Testis (tissue), 2 donors: Measurements from ENCODE around the gene HAPLN2.

Experiments used
- POLR2A ChIP-seq: fragments of 450-650 bp; IDR thresholded peaks from one replicate; pipeline ENCODE4 v1.6.1; 2017; ENCODE audit warnings: antibody characterized with exemption, mild to moderate bottlenecking, moderate library complexity
- TF ChIP-seq, protein P1 (sequence below), 3 experiments: fragments of 450-650 bp in 2 of 3; fragments of 200-600 bp in 1 of 3; sonication (generic) in 1 of 3; IDR thresholded peaks; one replicate each; pipeline ENCODE4 v1.5.1; 2016 to 2019; ENCODE audit warnings: antibody characterized with exemption in 3 of 3, mild to moderate bottlenecking in 2 of 3, moderate library complexity in 1 of 3

DNA sequence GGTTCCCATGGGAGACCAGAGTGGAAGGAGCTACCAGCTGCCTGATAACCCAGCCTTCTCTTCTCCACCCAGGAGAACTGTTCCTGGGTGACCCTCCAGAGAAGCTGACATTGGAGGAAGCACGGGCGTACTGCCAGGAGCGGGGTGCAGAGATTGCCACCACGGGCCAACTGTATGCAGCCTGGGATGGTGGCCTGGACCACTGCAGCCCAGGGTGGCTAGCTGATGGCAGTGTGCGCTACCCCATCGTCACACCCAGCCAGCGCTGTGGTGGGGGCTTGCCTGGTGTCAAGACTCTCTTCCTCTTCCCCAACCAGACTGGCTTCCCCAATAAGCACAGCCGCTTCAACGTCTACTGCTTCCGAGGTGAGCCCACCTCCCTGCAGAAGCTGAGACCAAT is 29.3 kb downstream of the HAPLN2 start:
- TF ChIP-seq, protein P1, sequence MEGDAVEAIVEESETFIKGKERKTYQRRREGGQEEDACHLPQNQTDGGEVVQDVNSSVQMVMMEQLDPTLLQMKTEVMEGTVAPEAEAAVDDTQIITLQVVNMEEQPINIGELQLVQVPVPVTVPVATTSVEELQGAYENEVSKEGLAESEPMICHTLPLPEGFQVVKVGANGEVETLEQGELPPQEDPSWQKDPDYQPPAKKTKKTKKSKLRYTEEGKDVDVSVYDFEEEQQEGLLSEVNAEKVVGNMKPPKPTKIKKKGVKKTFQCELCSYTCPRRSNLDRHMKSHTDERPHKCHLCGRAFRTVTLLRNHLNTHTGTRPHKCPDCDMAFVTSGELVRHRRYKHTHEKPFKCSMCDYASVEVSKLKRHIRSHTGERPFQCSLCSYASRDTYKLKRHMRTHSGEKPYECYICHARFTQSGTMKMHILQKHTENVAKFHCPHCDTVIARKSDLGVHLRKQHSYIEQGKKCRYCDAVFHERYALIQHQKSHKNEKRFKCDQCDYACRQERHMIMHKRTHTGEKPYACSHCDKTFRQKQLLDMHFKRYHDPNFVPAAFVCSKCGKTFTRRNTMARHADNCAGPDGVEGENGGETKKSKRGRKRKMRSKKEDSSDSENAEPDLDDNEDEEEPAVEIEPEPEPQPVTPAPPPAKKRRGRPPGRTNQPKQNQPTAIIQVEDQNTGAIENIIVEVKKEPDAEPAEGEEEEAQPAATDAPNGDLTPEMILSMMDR (IDR thresholded peaks at IDR 0.05), result no peak
- TF ChIP-seq POLR2A, result no peak
